H9 (cell line): ENCODE results near the gene TPM3. TPM values are rescaled to one million over a fixed set of nuclear protein-coding genes. Genes with fewer than 3 reads are reported as not detected.

Source experiments
- DNase-seq: peaks from one replicate; pipeline ENCODE4 v3.0.0-alpha.2; 2017
- H2AFZ ChIP-seq: one replicate; pipeline ENCODE4 v1.6.1; 2013; ENCODE audit warnings: mild to moderate bottlenecking, low read length, control low read depth, moderate library complexity
- H2AK5ac ChIP-seq: 2 replicates; pipeline ENCODE4 v1.6.1; 2013; ENCODE audit warnings: low read length, control low read depth, mixed read lengths; ENCODE audit not compliant: insufficient read length
- H2BK120ac ChIP-seq: one replicate; pipeline ENCODE4 v1.6.1; 2013; ENCODE audit warnings: low read depth, mild to moderate bottlenecking, low read length, control low read depth, inconsistent platforms; ENCODE audit not compliant: poor library complexity, severe bottlenecking
- H2BK12ac ChIP-seq: 2 replicates; pipeline ENCODE4 v1.6.1; 2013; ENCODE audit warnings: low read length, control low read depth, mixed read lengths, low read depth; ENCODE audit not compliant: insufficient read length
- H2BK15ac ChIP-seq: 2 replicates; pipeline ENCODE4 v1.6.1; 2013; ENCODE audit warnings: low read depth, low read length, control low read depth
- H2BK20ac ChIP-seq: one replicate; pipeline ENCODE4 v1.6.1; 2013; ENCODE audit warnings: low read depth, mild to moderate bottlenecking, low read length, control low read depth, inconsistent platforms; ENCODE audit not compliant: poor library complexity, severe bottlenecking
- H2BK5ac ChIP-seq: 2 replicates; pipeline ENCODE4 v1.6.1; 2013; ENCODE audit warnings: low read length, control low read depth, mixed read lengths; ENCODE audit not compliant: insufficient read length
- H3K14ac ChIP-seq: 2 replicates; pipeline ENCODE4 v1.6.1; 2013; ENCODE audit warnings: low read length, control low read depth; ENCODE audit not compliant: insufficient read depth
- H3K18ac ChIP-seq: 2 replicates; pipeline ENCODE4 v1.6.1; 2013; ENCODE audit warnings: low read depth, mild to moderate bottlenecking, mixed read lengths, low read length, control low read depth; ENCODE audit not compliant: insufficient read length
- H3K23ac ChIP-seq: 2 replicates; pipeline ENCODE4 v1.6.1; 2013; ENCODE audit warnings: low read length, control low read depth, mixed read lengths, low read depth; ENCODE audit not compliant: insufficient read length
- H3K23me2 ChIP-seq: 2 replicates; pipeline ENCODE4 v1.6.1; 2013; ENCODE audit warnings: low read depth, mild to moderate bottlenecking, mixed read lengths, low read length, control low read depth; ENCODE audit not compliant: insufficient read length, poor library complexity, severe bottlenecking
- H3K27ac ChIP-seq: 2 replicates; pipeline ENCODE4 v1.5.1; 2013; ENCODE audit warnings: low read length, control low read depth, mixed read lengths, low read depth; ENCODE audit not compliant: insufficient read length
- H3K27me3 ChIP-seq: 2 replicates; pipeline ENCODE4 v1.6.1; 2013; ENCODE audit warnings: low read length, control low read depth, inconsistent platforms; ENCODE audit not compliant: insufficient read depth
- H3K4ac ChIP-seq: 2 replicates; pipeline ENCODE4 v1.6.1; 2013; ENCODE audit warnings: low read depth, mild to moderate bottlenecking, control low read depth, inconsistent platforms, low read length, moderate library complexity
- H3K4me1 ChIP-seq: 2 replicates; pipeline ENCODE4 v1.6.1; 2013; ENCODE audit warnings: low read length, control low read depth, inconsistent platforms; ENCODE audit not compliant: insufficient read depth
- H3K4me2 ChIP-seq: 2 replicates; pipeline ENCODE4 v1.6.1; 2013; ENCODE audit warnings: low read length, control low read depth, mixed read lengths; ENCODE audit not compliant: insufficient read length, insufficient read depth
- H3K56ac ChIP-seq: 2 replicates; pipeline ENCODE4 v1.6.1; 2013; ENCODE audit warnings: low read depth, mild to moderate bottlenecking, mixed read lengths, low read length, control low read depth; ENCODE audit not compliant: insufficient read length
- H3K79me1 ChIP-seq: 2 replicates; pipeline ENCODE4 v1.6.1; 2013; ENCODE audit warnings: low read depth, mild to moderate bottlenecking, moderate library complexity, low read length, control low read depth, inconsistent platforms; ENCODE audit not compliant: insufficient read depth, poor library complexity, severe bottlenecking
- H3K79me2 ChIP-seq: 2 replicates; pipeline ENCODE4 v1.6.1; 2013; ENCODE audit warnings: low read length, control low read depth, inconsistent platforms; ENCODE audit not compliant: insufficient read depth
- H3K9ac ChIP-seq: 2 replicates; pipeline ENCODE4 v1.6.1; 2013; ENCODE audit warnings: low read length, control low read depth, mixed read lengths; ENCODE audit not compliant: insufficient read length; ENCODE audit errors: extremely low read depth
- H3K9me3 ChIP-seq: one replicate; pipeline ENCODE4 v1.6.1; 2013; ENCODE audit warnings: low read depth, low read length, inconsistent platforms; ENCODE audit not compliant: control insufficient read depth
- H3T11ph ChIP-seq: one replicate; pipeline ENCODE4 v1.6.1; 2013; ENCODE audit warnings: mild to moderate bottlenecking, low read length, control low read depth, inconsistent platforms
- H4K20me1 ChIP-seq: one replicate; pipeline ENCODE4 v1.6.1; 2013; ENCODE audit not compliant: control insufficient read depth, insufficient read length, insufficient read depth
- H4K5ac ChIP-seq: 2 replicates; pipeline ENCODE4 v1.6.1; 2013; ENCODE audit warnings: low read depth, mild to moderate bottlenecking, mixed read lengths, low read length, control low read depth; ENCODE audit not compliant: insufficient read length
- H4K8ac ChIP-seq: replicated peaks from 2 replicates; pipeline ENCODE4 v1.6.1; 2013; ENCODE audit warnings: low read length, control low read depth, mixed read lengths, low read depth; ENCODE audit not compliant: insufficient read length
- H4K91ac ChIP-seq: 2 replicates; pipeline ENCODE4 v1.6.1; 2013; ENCODE audit warnings: low read depth, mild to moderate bottlenecking, moderate library complexity, mixed read lengths, low read length, control low read depth; ENCODE audit not compliant: insufficient read length
- H3K27ac Mint-ChIP-seq, 3 experiments: 2 replicates in 2 of 3; 3 replicates in 1 of 3; pipeline ENCODE4 v1.8.0; 2020 to 2021; ENCODE audit warnings: mixed read lengths in 3 of 3, mild to moderate bottlenecking in 1 of 3, moderate library complexity in 1 of 3
- H3K27me3 Mint-ChIP-seq: 2 replicates; pipeline ENCODE4 v1.8.0; 2021; ENCODE audit warnings: low read depth, mild to moderate bottlenecking, moderate library complexity, mixed read lengths
- H3K36me3 Mint-ChIP-seq, 3 experiments: 2 replicates in 2 of 3; 3 replicates in 1 of 3; pipeline ENCODE4 v1.8.0; 2020 to 2021; ENCODE audit warnings: low read depth in 3 of 3, mixed read lengths in 3 of 3; ENCODE audit not compliant: insufficient read depth in 1 of 3
- H3K4me1 Mint-ChIP-seq, 2 experiments: 2 replicates each; pipeline ENCODE4 v1.8.0; 2020; ENCODE audit warnings: mixed read lengths in 2 of 2
- H3K4me3 Mint-ChIP-seq, 2 experiments: 2 replicates in 1 of 2; 3 replicates in 1 of 2; pipeline ENCODE4 v1.8.0; 2020 to 2021; ENCODE audit warnings: mild to moderate bottlenecking in 2 of 2, mixed read lengths in 2 of 2, moderate library complexity in 1 of 2
- H3K9me3 Mint-ChIP-seq, 2 experiments: 2 replicates in 1 of 2; 3 replicates in 1 of 2; pipeline ENCODE4 v1.8.0; 2020; ENCODE audit warnings: mild to moderate bottlenecking in 2 of 2, mixed read lengths in 2 of 2, moderate library complexity in 1 of 2
- WGBS: extraction: QIAGEN DNeasy Blood & Tissue Kit; methylation state at CpG from one replicate; pipeline ENCODE4 v1.1.7; 2013; ENCODE audit warnings: missing lambda C conversion rate, low lambda C conversion rate, mixed read lengths; ENCODE audit not compliant: insufficient read length; ENCODE audit errors: extremely low coverage; 5-methylcytosine and 5-hydroxymethylcytosine counted together
- total RNA-seq: library from RNA; stranded (reverse); gene quantifications from 2 replicates; pipeline ENCODE4 v1.2.1, GENCODE V29; 2021
- TF ChIP-seq, protein P1 (sequence below): fragments of 200-600 bp; sonication (generic); conservative IDR thresholded peaks from 3 replicates; pipeline ENCODE4 v1.8.0; 2021; ENCODE audit warnings: antibody characterized with exemption, mild to moderate bottlenecking

Gene TPM3
- total RNA-seq, 1 experiment from 2014 or later: 508 TPM

- Histone ChIP-seq H3K4me1 (peaks cover 2% of the 10 kb centered on the region; the same call in 1 of the 2 replicates), H3K56ac (peak within 1 kb of the TSS; percentile 71), H3K79me1 (no peaks in the 10 kb centered on the region), H3K27me3 (no peaks in the 10 kb centered on the region), H3K23ac (no peak within 1 kb of the TSS), H2BK5ac (peak within 1 kb of the TSS; percentile 30), H3K14ac (peak within 1 kb of the TSS; percentile 95), H3K18ac (peak within 1 kb of the TSS; percentile 88), H3T11ph (peak within 1 kb of the TSS; percentile 59), H2BK12ac (peak within 1 kb of the TSS; percentile 46), H2AFZ (no peak within 1 kb of the TSS), H4K91ac (peak within 1 kb of the TSS; percentile 42), H3K79me2 (peaks cover 50% of the 10 kb centered on the region), H4K5ac (peak within 1 kb of the TSS; percentile 86), H2BK20ac (no peak within 1 kb of the TSS), H3K27ac (peak within 1 kb of the TSS; percentile 96), H3K9me3 (no peaks in the 10 kb centered on the region), H3K23me2 (peaks cover 14% of the 10 kb centered on the region), H3K4ac (peak within 1 kb of the TSS; percentile 61; the same call in 1 of the 2 replicates), H2AK5ac (no peak within 1 kb of the TSS), H4K20me1 (no peaks in the 10 kb centered on the region), H3K9ac (peak within 1 kb of the TSS; percentile 99), H2BK15ac (no peak within 1 kb of the TSS), H3K4me2 (peak within 1 kb of the TSS; percentile 95), H2BK120ac (peak within 1 kb of the TSS; percentile 53), H4K8ac (no peak within 1 kb of the TSS)
- peaks cover 0 to 5% of the 10 kb centered on the region in 2 experiments; a peak in 1 of 5 replicates for H3K9me3 Mint-ChIP-seq
- H3K27me3 Mint-ChIP-seq: no peaks in the 10 kb centered on the region
- no CpG with 5 or more reads among the region's 73 CpGs for WGBS
- peaks cover 42 to 67% (median 60%) of the 10 kb centered on the region in 3 experiments for H3K36me3 Mint-ChIP-seq
- peaks cover 37 to 42% of the 10 kb centered on the region in 2 experiments for H3K4me1 Mint-ChIP-seq
- peak within 1 kb of the TSS; percentile 99 to 100 (median 99) for H3K27ac Mint-ChIP-seq
- DNase-seq: peak; percentile 100
- H3K4me3 Mint-ChIP-seq: peak within 1 kb of the TSS; percentile 95 to 96
- TF ChIP-seq, protein P1, sequence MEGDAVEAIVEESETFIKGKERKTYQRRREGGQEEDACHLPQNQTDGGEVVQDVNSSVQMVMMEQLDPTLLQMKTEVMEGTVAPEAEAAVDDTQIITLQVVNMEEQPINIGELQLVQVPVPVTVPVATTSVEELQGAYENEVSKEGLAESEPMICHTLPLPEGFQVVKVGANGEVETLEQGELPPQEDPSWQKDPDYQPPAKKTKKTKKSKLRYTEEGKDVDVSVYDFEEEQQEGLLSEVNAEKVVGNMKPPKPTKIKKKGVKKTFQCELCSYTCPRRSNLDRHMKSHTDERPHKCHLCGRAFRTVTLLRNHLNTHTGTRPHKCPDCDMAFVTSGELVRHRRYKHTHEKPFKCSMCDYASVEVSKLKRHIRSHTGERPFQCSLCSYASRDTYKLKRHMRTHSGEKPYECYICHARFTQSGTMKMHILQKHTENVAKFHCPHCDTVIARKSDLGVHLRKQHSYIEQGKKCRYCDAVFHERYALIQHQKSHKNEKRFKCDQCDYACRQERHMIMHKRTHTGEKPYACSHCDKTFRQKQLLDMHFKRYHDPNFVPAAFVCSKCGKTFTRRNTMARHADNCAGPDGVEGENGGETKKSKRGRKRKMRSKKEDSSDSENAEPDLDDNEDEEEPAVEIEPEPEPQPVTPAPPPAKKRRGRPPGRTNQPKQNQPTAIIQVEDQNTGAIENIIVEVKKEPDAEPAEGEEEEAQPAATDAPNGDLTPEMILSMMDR: no peak
These were observed 28.4 kb upstream of the TPM3 start, which contains the start of gene UBAP2L for GRCh38 chr1:154220071-154220969. TSS of gene UBAP2L (plus strand) at chr1:154220955. CDS start at chr1:154225124, 4,169 bp downstream.
